HG03469 (cell line): ENCODE data around the gene ZFP90.
"Not testable (repeated sequence)": the region's sequence is repeated elsewhere in the genome, so short reads cannot be mapped to it uniquely, and the experiment has no call there.

Source experiments
- ATAC-seq: cut with Tn5 transposase; IDR thresholded peaks from one replicate; pipeline ENCODE4 v1.9.1; 2021; ENCODE audit warnings: mild to moderate bottlenecking, moderate library complexity, moderate number of reproducible peaks; ENCODE audit not compliant: unreplicated experiment

The ZFP90 gene

DNA sequence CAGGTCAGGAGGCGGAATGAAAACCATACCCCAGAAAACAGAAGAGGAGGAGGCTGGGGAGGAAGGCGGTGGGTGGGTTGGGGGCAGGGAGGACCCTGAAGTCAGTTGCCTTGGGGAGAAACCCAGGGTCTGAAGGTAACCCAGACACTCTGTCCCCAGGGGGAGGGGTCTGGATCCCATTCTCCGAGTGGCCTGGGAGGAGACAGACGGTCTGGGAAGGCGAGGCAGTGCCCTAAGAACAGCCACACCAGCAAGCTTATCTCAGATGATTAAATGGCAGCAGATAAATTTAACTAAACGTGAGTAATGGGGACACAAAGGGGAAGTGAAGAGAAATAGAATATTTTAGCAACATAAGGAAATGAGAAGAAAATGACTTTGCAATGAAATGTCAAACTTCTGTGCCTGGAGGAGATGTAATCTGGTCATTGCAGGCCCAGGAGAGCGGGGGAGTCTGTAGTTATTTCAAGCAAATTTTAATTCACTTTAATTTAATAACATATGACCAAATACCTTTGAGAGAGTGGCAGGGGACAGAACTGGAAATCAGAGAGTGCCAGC is 21.4 kb upstream of the ZFP90 start:
- no peak for ATAC-seq

GRCh38 chr16:68519225-68519745 is 19.8 kb upstream of the ZFP90 start:
- ATAC-seq: no peak

GRCh38 chr16:68520649-68521086 is 18.4 kb upstream of the ZFP90 start:
- ATAC-seq: peak; percentile 44

GRCh38 chr16:68524069-68524820 is 14.8 kb upstream of the ZFP90 start:
- ATAC-seq: no peak

- no peak for ATAC-seq
These were observed 12.8 kb upstream of the ZFP90 start for GRCh38 chr16:68526143-68526781.

DNA sequence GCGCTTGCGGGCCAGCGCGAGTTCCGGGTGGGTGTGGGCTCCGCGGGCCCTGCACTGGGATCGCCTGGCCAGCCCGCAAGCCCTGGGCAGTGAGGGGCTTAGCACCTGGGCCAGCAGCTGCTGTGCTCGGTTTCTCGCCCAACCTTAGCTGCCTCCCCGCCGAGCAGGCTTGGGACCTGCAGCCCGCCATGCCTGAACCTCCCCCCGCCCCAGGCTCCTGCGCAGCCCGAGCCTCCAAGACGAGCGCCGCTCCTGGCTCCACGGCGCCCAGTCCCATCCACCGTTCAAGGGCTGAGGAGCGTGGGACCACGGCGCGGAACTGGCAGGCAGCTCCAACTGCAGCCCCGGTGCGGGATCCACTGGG is 12.3 kb upstream of the ZFP90 start:
- no peak for ATAC-seq

DNA sequence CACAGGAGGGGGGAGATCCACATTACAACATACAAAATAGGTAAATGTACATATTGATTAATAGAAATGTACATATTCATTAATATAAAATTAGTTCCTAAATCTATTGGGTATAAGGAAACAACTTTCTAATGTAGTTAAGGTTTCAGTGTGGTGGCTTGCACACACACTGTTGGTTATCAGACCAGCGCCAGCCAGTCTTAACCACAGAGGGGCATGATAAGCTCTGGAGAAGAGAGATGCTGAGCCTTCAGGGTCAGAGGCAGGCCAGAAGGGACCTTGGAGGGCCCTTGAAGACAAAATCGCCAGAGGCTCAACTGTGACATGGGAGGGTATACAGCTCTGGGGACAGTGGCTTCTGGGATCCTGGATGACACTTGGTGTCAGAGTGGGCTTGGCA is 10.9 kb upstream of the ZFP90 start:
- ATAC-seq: no peak

DNA sequence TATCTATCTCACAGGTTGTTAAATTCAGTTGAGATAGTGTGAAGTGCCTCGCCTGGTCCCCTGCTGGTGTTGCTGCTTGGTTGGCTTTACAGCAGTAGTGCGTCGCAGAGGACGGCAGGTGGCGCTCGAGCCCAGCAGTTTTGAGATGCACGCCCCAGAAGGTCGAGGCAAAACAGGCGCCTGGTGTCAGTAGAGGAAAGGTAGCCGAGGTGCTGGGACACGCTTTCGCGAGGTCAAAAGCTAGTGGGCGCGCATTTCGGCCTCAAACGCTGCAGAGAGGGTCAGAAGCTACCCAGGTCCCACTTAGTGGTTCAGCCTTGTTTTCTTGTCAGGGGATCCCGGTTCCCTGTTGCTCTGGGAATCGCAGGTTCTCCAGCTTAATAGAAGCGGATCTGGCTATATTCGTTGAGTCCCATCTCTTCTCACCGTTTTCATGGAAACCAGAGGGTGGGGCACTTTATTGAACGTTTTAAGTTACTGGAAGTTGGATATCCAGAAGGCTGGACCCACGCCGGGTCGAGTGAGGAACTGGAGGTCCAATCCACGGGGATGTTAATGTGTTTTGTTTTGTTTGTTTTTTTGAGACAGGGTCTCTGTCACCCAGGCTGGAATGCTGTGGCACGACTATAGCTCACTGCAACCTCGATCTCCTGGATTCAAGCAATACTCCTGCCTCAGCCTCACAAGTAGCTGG is 10.3 kb upstream of the ZFP90 start:
- peak; percentile 46 for ATAC-seq

- ATAC-seq: no peak
These were observed 9.5 kb upstream of the ZFP90 start for GRCh38 chr16:68529608-68529930.

DNA sequence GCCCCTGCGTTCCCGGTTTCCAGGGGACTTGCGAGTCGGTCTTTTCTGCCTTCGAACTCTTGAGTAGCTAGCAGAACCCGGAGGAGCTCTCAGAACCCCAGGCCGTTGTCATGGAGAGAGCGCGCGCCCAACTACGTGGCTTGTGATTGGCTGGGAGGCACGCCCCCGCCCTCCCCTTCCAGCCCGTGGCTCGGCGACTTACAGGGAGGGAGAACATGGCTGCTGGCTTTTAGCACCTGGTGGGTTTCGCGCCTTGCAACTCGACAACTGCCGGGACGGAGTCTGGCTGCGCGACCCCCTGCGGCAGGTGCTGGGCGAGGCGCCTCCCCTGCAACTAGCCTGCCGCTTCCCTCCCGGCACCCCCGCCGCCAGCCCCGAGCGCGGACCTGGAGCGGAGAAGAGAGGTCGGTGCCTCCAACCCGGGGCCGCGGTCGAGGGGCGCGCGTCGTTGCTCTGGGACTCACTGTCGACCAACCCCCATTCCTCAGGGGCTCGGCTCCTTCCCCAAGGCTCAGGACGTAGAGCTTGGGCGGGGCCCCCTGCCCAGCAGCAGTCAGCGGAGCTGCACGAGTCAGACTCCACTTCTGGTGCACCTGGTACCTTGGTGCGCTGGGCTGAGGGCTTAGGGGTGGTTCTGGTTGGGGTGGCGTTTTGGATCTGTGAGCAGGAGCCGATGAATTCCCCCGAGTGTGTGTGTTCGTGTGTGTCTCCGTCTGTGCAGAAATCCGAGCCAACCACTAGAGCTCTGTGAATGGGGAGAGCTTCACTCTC is 9.0 kb upstream of the ZFP90 start:
- peak; percentile 50 for ATAC-seq

DNA sequence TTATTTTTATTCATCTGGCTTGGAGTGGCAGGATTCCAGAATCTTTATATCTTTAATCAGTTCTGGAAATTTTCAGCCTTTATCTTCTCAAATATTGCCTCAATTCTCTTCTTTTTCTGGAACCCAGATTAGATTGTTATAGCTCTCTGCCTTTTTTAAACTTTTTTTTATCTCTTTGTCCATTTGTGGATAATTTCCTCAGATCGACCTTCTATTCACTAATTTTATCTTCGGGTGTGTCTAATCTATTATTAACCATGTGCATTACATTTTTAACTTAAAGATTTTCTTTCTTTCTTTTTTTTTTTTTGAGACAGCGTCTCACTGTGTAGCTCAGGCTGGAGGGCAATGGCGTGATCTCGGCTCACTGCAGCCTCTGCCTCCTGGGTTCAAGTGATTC is 5.2 kb upstream of the ZFP90 start:
- no peak for ATAC-seq

DNA sequence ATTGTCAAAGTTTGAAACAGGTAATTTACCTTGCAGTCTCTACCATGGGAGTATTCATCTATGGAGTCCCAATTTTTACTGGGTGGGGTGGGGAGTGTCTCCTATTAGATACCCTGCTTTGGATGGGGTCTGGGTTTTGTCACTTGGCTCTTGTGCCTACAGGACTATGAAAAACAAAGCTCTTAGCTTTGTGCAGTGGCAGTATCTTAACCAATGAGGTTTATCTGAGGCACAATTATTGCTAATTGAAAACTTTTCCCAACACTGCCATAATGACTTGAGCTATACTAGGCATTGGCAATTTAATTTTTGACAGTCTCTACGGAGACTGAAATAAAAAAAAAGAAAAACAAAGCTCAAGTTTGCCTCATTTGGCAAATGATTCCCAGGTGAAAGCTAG is 3.8 kb upstream of the ZFP90 start:
- no peak for ATAC-seq

GRCh38 chr16:68539711-68540239 is 684 bp downstream of the ZFP90 start:
- no peak for ATAC-seq

- no peak for ATAC-seq
These were observed 9.9 kb downstream of the ZFP90 start for GRCh38 chr16:68548947-68549346.

- ATAC-seq: no peak
These were observed 14.1 kb downstream of the ZFP90 start for GRCh38 chr16:68553186-68553585.

GRCh38 chr16:68560341-68560740 is 21.2 kb downstream of the ZFP90 start:
- not testable (repeated sequence) for ATAC-seq

DNA sequence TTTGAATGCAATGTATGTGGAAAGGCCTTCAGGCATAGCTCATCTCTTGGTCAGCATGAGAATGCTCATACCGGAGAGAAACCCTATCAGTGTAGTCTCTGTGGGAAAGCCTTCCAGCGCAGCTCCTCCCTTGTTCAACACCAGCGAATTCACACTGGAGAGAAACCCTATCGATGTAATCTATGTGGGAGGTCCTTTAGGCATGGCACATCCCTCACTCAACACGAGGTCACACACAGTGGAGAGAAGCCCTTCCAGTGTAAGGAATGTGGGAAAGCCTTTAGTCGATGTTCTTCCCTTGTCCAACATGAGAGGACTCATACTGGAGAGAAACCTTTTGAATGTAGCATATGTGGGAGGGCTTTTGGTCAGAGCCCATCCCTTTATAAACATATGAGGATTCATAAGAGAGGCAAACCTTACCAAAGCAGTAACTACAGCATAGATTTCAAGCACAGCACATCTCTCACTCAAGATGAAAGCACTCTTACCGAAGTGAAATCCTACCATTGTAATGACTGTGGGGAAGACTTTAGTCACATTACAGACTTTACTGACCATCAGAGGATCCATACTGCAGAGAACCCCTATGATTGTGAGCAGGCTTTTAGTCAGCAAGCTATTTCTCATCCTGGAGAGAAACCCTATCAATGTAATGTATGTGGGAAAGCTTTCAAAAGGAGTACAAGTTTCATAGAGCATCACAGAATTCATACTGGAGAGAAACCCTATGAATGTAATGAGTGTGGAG is 24.7 kb downstream of the ZFP90 start:
- no peak for ATAC-seq

DNA sequence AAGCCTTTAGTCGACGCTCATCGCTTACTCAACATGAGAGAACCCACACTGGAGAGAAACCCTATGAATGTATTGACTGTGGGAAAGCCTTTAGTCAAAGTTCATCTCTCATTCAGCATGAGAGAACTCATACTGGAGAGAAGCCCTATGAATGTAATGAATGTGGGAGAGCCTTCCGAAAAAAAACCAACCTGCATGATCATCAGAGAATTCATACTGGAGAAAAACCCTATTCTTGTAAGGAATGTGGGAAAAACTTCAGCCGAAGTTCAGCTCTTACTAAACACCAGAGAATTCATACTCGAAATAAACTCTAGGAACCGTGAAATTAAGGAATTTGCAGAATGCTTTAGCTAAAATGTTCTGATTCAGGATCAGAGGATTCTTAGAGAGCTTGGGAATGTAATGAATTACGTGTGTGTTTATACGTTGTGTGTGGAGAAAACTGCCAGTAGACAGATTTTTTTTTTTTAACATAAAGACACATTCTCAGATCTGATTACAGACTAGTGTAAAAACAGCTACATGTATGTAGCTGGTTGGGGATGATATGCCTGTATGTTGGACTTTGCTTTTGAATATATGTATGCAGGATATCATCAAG is 25.4 kb downstream of the ZFP90 start:
- ATAC-seq: no peak

DNA sequence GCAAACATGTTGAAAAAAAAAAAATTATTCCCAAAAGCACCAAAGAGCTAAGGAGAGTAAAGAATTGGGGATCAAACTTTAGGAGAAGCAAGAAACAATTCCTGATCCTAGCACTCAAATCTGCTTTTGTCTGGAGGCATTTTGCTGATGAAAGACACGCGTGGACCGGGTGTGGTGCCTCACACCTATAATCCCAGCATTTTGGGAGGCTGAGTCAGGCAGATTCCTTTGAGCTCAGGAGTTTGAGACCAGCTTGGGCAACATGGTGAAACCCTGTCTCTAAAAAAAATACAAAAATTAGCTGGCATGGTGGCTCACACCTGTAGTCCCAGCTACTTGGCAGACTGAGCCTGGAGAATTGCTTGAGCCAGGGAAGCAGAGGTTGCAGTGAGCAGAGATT is 35.4 kb downstream of the ZFP90 start:
- ATAC-seq: no peak

GRCh38 chr16:68575082-68575481 is 36.0 kb downstream of the ZFP90 start:
- no peak for ATAC-seq
